Measurements from ENCODE around the gene TP53BP1.
"Not testable (repeated sequence)": the region's sequence is repeated elsewhere in the genome, so short reads cannot be mapped to it uniquely, and the experiment has no call there.

Gene TP53BP1

DNA sequence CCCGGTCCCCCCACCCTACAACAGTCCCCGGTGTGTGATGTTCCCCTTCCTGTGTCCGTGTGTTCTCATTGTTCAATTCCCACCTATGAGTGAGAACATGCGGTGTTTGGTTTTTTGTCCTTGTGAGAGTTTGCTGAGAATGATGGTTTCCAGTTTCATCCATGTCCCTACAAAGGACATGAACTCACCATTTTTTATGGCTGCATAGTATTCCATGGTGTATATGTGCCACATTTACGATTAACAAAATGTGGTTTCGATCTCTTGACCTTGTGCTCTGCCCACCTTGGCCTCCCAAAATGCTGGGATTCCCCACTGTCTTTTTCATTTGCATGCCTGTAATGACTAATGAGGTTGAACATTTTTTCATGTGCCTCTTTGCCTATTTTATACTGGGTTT is 99.4 kb downstream of the TP53BP1 start:
- not testable (repeated sequence) for H3K27ac ChIP-seq (ENCODE audit: low read length, poor library complexity, severe bottlenecking); H2BK12ac ChIP-seq (ENCODE audit: low read length in 2 of 2); H3K4ac ChIP-seq (ENCODE audit: low read depth in 1 of 2, low read length in 2 of 2); H3K79me1 ChIP-seq (replicated peaks; ENCODE audit: low read length, poor library complexity, severe bottlenecking); H3K14ac ChIP-seq (ENCODE audit: low read length in 2 of 2); H3K9me3 ChIP-seq (ENCODE audit: control insufficient read depth, low read length); H3K4me3 ChIP-seq (ENCODE audit: insufficient read depth in 1 of 2, low read depth in 1 of 2, low read length in 2 of 2); H3K4me2 ChIP-seq (ENCODE audit: low read length, poor library complexity, severe bottlenecking); H3K9ac ChIP-seq (ENCODE audit: low read length); H2BK120ac ChIP-seq (ENCODE audit: low read depth, low read length); H4K8ac ChIP-seq (ENCODE audit: low read length); H2BK5ac ChIP-seq (ENCODE audit: low read depth, low read length, poor library complexity, severe bottlenecking); H2AK5ac ChIP-seq (ENCODE audit: low read length, severe bottlenecking); DNase-seq; H3K4me1 ChIP-seq (ENCODE audit: control insufficient read depth, insufficient read depth, low read depth, low read length); H2BK15ac ChIP-seq (ENCODE audit: low read depth, poor library complexity, severe bottlenecking); H2AFZ ChIP-seq (ENCODE audit: low read depth, low read length); H3K18ac ChIP-seq (ENCODE audit: low read depth in 1 of 2, low read length in 2 of 2); H4K91ac ChIP-seq (ENCODE audit: low read length); H3K23ac ChIP-seq (ENCODE audit: low read length in 2 of 2); H3K27me3 ChIP-seq (ENCODE audit: control insufficient read depth in 1 of 2, insufficient read depth in 1 of 2, low read length in 2 of 2)
- peaks cover 12 to 51% of the 10 kb centered on the region in 2 experiments for H3K36me3 ChIP-seq (ENCODE audit: control insufficient read depth in 1 of 2, insufficient read depth in 2 of 2, low read depth in 1 of 2, low read length in 2 of 2)
- 100% methylated on average over 2 of the region's 6 CpGs for WGBS

DNA sequence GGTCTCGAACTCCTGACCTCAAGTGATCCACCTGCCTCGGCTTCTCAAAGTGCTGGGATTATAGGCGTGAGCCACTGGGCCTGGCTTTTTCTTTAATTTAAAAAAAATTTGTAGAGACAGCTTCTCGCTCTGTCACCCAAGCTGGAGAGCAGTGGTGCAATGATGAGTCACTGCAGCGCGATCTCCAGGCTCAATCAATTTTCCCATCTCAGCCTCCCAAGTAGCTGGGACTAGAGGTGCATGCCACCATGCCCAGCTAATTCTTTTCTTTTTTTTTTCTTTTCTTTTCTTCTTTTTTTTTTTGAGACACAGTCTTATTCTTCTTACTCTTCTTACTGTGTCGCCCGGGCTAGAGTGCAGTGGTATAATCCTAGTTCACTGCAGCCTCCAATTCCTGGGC is 102.2 kb downstream of the TP53BP1 start:
- Histone ChIP-seq H2BK15ac (ENCODE audit: low read depth, poor library complexity, severe bottlenecking) (no peak overlapping the region), H4K8ac (ENCODE audit: low read length) (no peak overlapping the region), H3K27ac (ENCODE audit: low read length, poor library complexity, severe bottlenecking) (no peak overlapping the region), H2BK5ac (ENCODE audit: low read depth, low read length, poor library complexity, severe bottlenecking) (no peak overlapping the region), H3K23ac (ENCODE audit: low read length in 2 of 2) (no peak overlapping the region), H3K18ac (ENCODE audit: low read depth in 1 of 2, low read length in 2 of 2) (no peak overlapping the region), H4K91ac (ENCODE audit: low read length) (no peak overlapping the region), H3K4me1 (ENCODE audit: control insufficient read depth, insufficient read depth, low read depth, low read length) (no peaks in the 10 kb centered on the region), H3K27me3 (ENCODE audit: control insufficient read depth in 1 of 2, insufficient read depth in 1 of 2, low read length in 2 of 2) (no peaks in the 10 kb centered on the region), H2BK120ac (ENCODE audit: low read depth, low read length) (no peak overlapping the region), H2AK5ac (ENCODE audit: low read length, severe bottlenecking) (no peak overlapping the region), H3K9ac (ENCODE audit: low read length) (no peak overlapping the region), H2BK12ac (ENCODE audit: low read length in 2 of 2) (no peak overlapping the region), H3K79me1 (replicated peaks; ENCODE audit: low read length, poor library complexity, severe bottlenecking) (peaks cover 6% of the 10 kb centered on the region), H3K4ac (ENCODE audit: low read depth in 1 of 2, low read length in 2 of 2) (no peak overlapping the region), H3K36me3 (ENCODE audit: control insufficient read depth in 1 of 2, insufficient read depth in 2 of 2, low read depth in 1 of 2, low read length in 2 of 2) (peaks cover 19 to 43% of the 10 kb centered on the region in 2 experiments), H3K9me3 (ENCODE audit: control insufficient read depth, low read length) (no peaks in the 10 kb centered on the region), H3K4me2 (ENCODE audit: low read length, poor library complexity, severe bottlenecking) (no peak overlapping the region), H3K4me3 (ENCODE audit: insufficient read depth in 1 of 2, low read depth in 1 of 2, low read length in 2 of 2) (no peak overlapping the region), H3K14ac (ENCODE audit: low read length in 2 of 2) (no peak overlapping the region), H2AFZ (ENCODE audit: low read depth, low read length) (no peak overlapping the region)
- peak; percentile 50 for DNase-seq
- WGBS: 95% methylated on average over 8 of the region's 8 CpGs

DNA sequence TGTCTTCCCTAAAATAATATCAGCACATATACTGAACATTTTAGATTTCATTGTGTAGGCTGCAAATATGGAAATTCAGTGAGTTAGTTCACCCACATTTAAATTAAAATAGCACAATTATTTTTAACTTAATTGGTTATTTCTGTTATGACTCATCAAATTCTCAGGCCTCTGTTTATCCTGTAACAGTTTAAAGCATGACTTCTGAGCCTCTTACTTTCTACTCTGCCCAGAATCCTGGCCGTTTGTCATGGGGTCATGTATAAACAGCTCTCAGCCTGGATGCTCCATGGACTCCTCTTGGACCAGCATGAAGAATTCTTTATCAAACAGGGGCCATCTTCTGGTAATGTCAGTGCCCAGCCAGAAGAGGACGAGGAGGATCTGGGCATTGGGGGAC is 109.9 kb downstream of the TP53BP1 start:
- Histone ChIP-seq H2AK5ac (ENCODE audit: low read length, severe bottlenecking) (no peak overlapping the region), H3K4me3 (ENCODE audit: insufficient read depth in 1 of 2, low read depth in 1 of 2, low read length in 2 of 2) (no peak overlapping the region), H3K4ac (ENCODE audit: low read depth in 1 of 2, low read length in 2 of 2) (no peak overlapping the region), H2BK15ac (ENCODE audit: low read depth, poor library complexity, severe bottlenecking) (no peak overlapping the region), H4K8ac (ENCODE audit: low read length) (no peak overlapping the region), H3K4me1 (ENCODE audit: control insufficient read depth, insufficient read depth, low read depth, low read length) (no peaks in the 10 kb centered on the region), H3K27ac (ENCODE audit: low read length, poor library complexity, severe bottlenecking) (no peak overlapping the region), H4K91ac (ENCODE audit: low read length) (no peak overlapping the region), H3K27me3 (ENCODE audit: control insufficient read depth in 1 of 2, insufficient read depth in 1 of 2, low read length in 2 of 2) (no peaks in the 10 kb centered on the region), H2BK120ac (ENCODE audit: low read depth, low read length) (no peak overlapping the region), H3K4me2 (ENCODE audit: low read length, poor library complexity, severe bottlenecking) (no peak overlapping the region), H3K18ac (ENCODE audit: low read depth in 1 of 2, low read length in 2 of 2) (no peak overlapping the region), H2BK5ac (ENCODE audit: low read depth, low read length, poor library complexity, severe bottlenecking) (no peak overlapping the region), H3K14ac (ENCODE audit: low read length in 2 of 2) (no peak overlapping the region), H2BK12ac (ENCODE audit: low read length in 2 of 2) (no peak overlapping the region), H2AFZ (ENCODE audit: low read depth, low read length) (no peak overlapping the region), H3K79me1 (replicated peaks; ENCODE audit: low read length, poor library complexity, severe bottlenecking) (peaks cover 9% of the 10 kb centered on the region), H3K9me3 (ENCODE audit: control insufficient read depth, low read length) (no peaks in the 10 kb centered on the region), H3K9ac (ENCODE audit: low read length) (no peak overlapping the region), H3K23ac (ENCODE audit: low read length in 2 of 2) (no peak overlapping the region), H3K36me3 (ENCODE audit: control insufficient read depth in 1 of 2, insufficient read depth in 2 of 2, low read depth in 1 of 2, low read length in 2 of 2) (peaks cover 17 to 78% of the 10 kb centered on the region in 2 experiments)
- 49% methylated on average over 2 of the region's 2 CpGs for whole genome bisulfite sequencing
- peak; percentile 66 for DNase-seq

DNA sequence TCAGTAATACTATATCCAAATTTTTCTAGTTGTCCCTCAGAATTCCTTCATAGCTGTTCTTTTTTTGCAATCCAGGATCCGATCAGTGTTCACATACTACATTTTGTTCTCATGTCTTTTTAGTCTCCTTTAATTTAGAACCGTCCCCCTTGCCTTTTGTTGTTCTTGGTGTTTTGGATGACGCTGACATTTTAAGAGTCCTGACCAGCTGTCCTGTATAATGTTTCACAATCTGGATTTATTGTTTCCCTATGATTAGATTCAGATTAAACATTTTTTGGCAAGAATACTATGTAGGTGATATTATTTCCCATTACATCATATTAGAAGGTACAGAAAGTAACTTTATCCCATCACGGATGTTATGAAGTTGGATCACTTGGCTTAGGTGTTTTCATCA is 110.6 kb downstream of the TP53BP1 start:
- no peak overlapping the region for H4K8ac ChIP-seq (ENCODE audit: low read length)
- no peak for DNase-seq
- no peak overlapping the region for H2BK5ac ChIP-seq (ENCODE audit: low read depth, low read length, poor library complexity, severe bottlenecking)
- no peaks in the 10 kb centered on the region for H3K4me1 ChIP-seq (ENCODE audit: control insufficient read depth, insufficient read depth, low read depth, low read length)
- 92% methylated on average over 2 of the region's 4 CpGs for WGBS
- no peak overlapping the region for H4K91ac ChIP-seq (ENCODE audit: low read length)
- peaks cover 9% of the 10 kb centered on the region for H3K79me1 ChIP-seq (replicated peaks; ENCODE audit: low read length, poor library complexity, severe bottlenecking)
- no peak overlapping the region for H2AK5ac ChIP-seq (ENCODE audit: low read length, severe bottlenecking)
- peaks cover 11 to 78% of the 10 kb centered on the region in 2 experiments for H3K36me3 ChIP-seq (ENCODE audit: control insufficient read depth in 1 of 2, insufficient read depth in 2 of 2, low read depth in 1 of 2, low read length in 2 of 2)
- H2BK120ac ChIP-seq (ENCODE audit: low read depth, low read length): no peak overlapping the region
- no peak overlapping the region for H3K4me2 ChIP-seq (ENCODE audit: low read length, poor library complexity, severe bottlenecking)
- no peak overlapping the region for H2BK12ac ChIP-seq (ENCODE audit: low read length in 2 of 2)
- H2BK15ac ChIP-seq (ENCODE audit: low read depth, poor library complexity, severe bottlenecking): no peak overlapping the region
- no peak overlapping the region for H3K18ac ChIP-seq (ENCODE audit: low read depth in 1 of 2, low read length in 2 of 2)
- no peak overlapping the region for H3K14ac ChIP-seq (ENCODE audit: low read length in 2 of 2)
- H3K27me3 ChIP-seq (ENCODE audit: control insufficient read depth in 1 of 2, insufficient read depth in 1 of 2, low read length in 2 of 2): no peaks in the 10 kb centered on the region
- no peak overlapping the region for H3K23ac ChIP-seq (ENCODE audit: low read length in 2 of 2)
- H3K27ac ChIP-seq (ENCODE audit: low read length, poor library complexity, severe bottlenecking): no peak overlapping the region
- H2AFZ ChIP-seq (ENCODE audit: low read depth, low read length): no peak overlapping the region
- no peak overlapping the region for H3K9ac ChIP-seq (ENCODE audit: low read length)
- H3K4me3 ChIP-seq (ENCODE audit: insufficient read depth in 1 of 2, low read depth in 1 of 2, low read length in 2 of 2): no peak overlapping the region
- no peaks in the 10 kb centered on the region for H3K9me3 ChIP-seq (ENCODE audit: control insufficient read depth, low read length)
- H3K4ac ChIP-seq (ENCODE audit: low read depth in 1 of 2, low read length in 2 of 2): no peak overlapping the region
